ENCODE measurements around the gene FRMD7. TPM values are rescaled to one million over a fixed set of nuclear protein-coding genes. Genes with fewer than 3 reads are reported as not detected.

The FRMD7 gene
- total and polyA plus RNA-seq, 2 of the 4 experiments (the other 2 are of a cell fraction) = not detected

DNA sequence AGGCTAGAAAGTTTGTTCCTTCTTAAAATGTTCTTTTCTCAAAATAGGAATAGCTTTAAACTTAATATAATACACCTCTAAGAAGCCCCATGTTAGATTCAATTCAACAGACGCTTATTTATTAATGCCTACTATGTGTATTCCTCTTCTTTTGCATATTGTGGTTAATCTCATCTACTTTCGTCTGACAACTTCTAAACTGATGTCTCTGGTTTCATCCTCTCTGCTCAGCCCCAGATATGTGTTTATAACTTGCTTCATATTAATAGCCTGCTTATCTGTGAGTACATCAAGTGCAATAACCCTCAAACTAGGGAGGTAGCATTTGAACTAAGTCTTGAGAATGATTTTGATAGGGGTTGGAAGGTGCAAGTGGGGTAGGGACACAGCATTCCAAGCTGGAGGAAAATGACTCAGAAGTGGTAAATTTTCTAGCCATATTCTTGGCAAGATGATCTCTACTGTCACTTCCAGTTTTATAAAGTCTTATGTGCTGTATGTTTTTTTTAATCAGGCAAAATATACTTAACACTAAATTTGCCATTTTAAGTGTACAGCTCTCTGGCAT, 67.8 kb downstream of the FRMD7 start:
- Histone ChIP-seq H3K4ac (ENCODE audit: low read depth, low read length) (no peak overlapping the region), H4K91ac (ENCODE audit: insufficient read depth, low read depth, low read length) (no peak overlapping the region), H3K56ac (ENCODE audit: extremely low read depth, insufficient read depth, low read length) (no peak overlapping the region), H3K27ac (ENCODE audit: insufficient read depth, low read length) (no peak overlapping the region), H3K36me3 (ENCODE audit: control insufficient read depth, insufficient read depth, low read length) (no peaks in the 10 kb centered on the region), H3K4me1 (ENCODE audit: control insufficient read depth, insufficient read depth, low read length) (no peaks in the 10 kb centered on the region), H4K20me1 (ENCODE audit: insufficient read depth, low read length) (no peaks in the 10 kb centered on the region), H3K9me3 (ENCODE audit: control insufficient read depth, insufficient read depth, low read length) (no peaks in the 10 kb centered on the region), H3K79me1 (ENCODE audit: low read depth in 1 of 2, low read length in 2 of 2) (no peaks in the 10 kb centered on the region), H4K8ac (ENCODE audit: low read depth in 2 of 2, low read length in 2 of 2) (no peak overlapping the region), H3K14ac (replicated peaks; ENCODE audit: low read depth, low read length) (no peak overlapping the region), H2AK5ac (ENCODE audit: low read depth, low read length) (no peak overlapping the region), H2BK120ac (ENCODE audit: low read depth, low read length) (no peak overlapping the region), H2BK5ac (ENCODE audit: low read depth, low read length, poor library complexity, severe bottlenecking) (no peak overlapping the region), H3K18ac (ENCODE audit: low read depth, low read length) (no peak overlapping the region), H3K4me3 (ENCODE audit: insufficient read depth, low read depth, low read length) (no peak overlapping the region), H3K4me2 (ENCODE audit: low read depth, low read length) (no peak overlapping the region), H2BK20ac (ENCODE audit: low read depth, low read length) (no peak overlapping the region), H2BK15ac (ENCODE audit: low read depth, low read length) (no peak overlapping the region), H4K5ac (ENCODE audit: low read depth, low read length) (no peak overlapping the region), H3K23ac (ENCODE audit: low read depth, low read length) (no peak overlapping the region), H3K27me3 (ENCODE audit: control insufficient read depth, insufficient read depth, low read length) (peaks cover 8% of the 10 kb centered on the region), H3K9me1 (ENCODE audit: insufficient read depth, low read length) (no peaks in the 10 kb centered on the region), H2AK9ac (replicated peaks; ENCODE audit: low read depth, low read length, poor library complexity) (no peak overlapping the region), H3K9ac (ENCODE audit: low read depth, low read length) (no peak overlapping the region), H2AFZ (replicated peaks; ENCODE audit: low read length, poor library complexity) (no peak overlapping the region)
- CTCF ChIA-PET = interaction anchor here (0.6 kb wide), 1 partner anchor 11 kb away, joined by 3 read pairs; no protein-coding TSS in a partner anchor
- ATAC-seq (ENCODE audit: low read depth) = no peak
- intact Hi-C loops (cut with micrococcal nuclease) (no loop called here), in situ Hi-C loops (cut with MboI; ENCODE audit: low sequenced_read_pairs) (no loop called here), dilution Hi-C loops (cut with HindIII; ENCODE audit: low sequenced_read_pairs, unreplicated experiment) (no loop called here)
- POLR2A ChIA-PET (ENCODE audit: unreplicated experiment) = no interaction called here
- BruUV-seq (replicated peaks) = no TSS peak
- no CpG with 5 or more reads among the region's 2 CpGs for WGBS, 2 experiments (ENCODE audit: extremely low coverage in 2 of 2, insufficient read length in 1 of 2)
- no peak for DNase-seq
- no peak for TF ChIP-seq CHD1 (IDR thresholded peaks at IDR 0.05; ENCODE audit: low read depth, low read length)
- no peak for TF ChIP-seq MAFK (IDR thresholded peaks at IDR 0.05; ENCODE audit: low read depth, low read length)
- no peak for TF ChIP-seq NFE2L2 (IDR thresholded peaks at IDR 0.05; ENCODE audit: low read depth, low read length)
- TF ChIP-seq CEBPB (IDR thresholded peaks at IDR 0.05; ENCODE audit: low read depth, low read length) = no peak

Data from IMR-90 (cell line).